ENCODE measurements around the gene NPHP4. TPM values are rescaled to one million over a fixed set of nuclear protein-coding genes. Genes with fewer than 3 reads are reported as not detected.

Gene NPHP4
- total RNA-seq, 1 donor from 2014 or later = 4.9 TPM

- intact Hi-C loops (cut with micrococcal nuclease) = no loop called here
- DNase-seq = no peak
- no peak for ATAC-seq
Measured at GRCh38 chr1:5978452-5978851, 13.8 kb downstream of the NPHP4 start.

- intact Hi-C loops (cut with micrococcal nuclease) = no loop called here
- ATAC-seq (no peak), DNase-seq (no peak)
Measured at GRCh38 chr1:5977494-5978444, 14.5 kb downstream of the NPHP4 start.

GRCh38 chr1:5976726-5977493 lies 15.3 kb downstream of the NPHP4 start:
- no peak for DNase-seq
- ATAC-seq = no peak
- intact Hi-C loops (cut with micrococcal nuclease) = no loop called here

GRCh38 chr1:5976231-5976630 lies 16.0 kb downstream of the NPHP4 start:
- DNase-seq (no peak), ATAC-seq (no peak)
- intact Hi-C loops (cut with micrococcal nuclease) = no loop called here

- ATAC-seq = peak; percentile 89
- peak; percentile 61 for DNase-seq
- intact Hi-C loops (cut with micrococcal nuclease) = no loop called here
Measured at GRCh38 chr1:5975133-5975880, 16.9 kb downstream of the NPHP4 start.

GRCh38 chr1:5974631-5975030 lies 17.6 kb downstream of the NPHP4 start:
- intact Hi-C loops (cut with micrococcal nuclease) = no loop called here
- DNase-seq = no peak
- ATAC-seq = no peak

- intact Hi-C loops (cut with micrococcal nuclease) = no loop called here
- ATAC-seq (no peak), DNase-seq (no peak)
Measured at GRCh38 chr1:5973771-5974170, 18.5 kb downstream of the NPHP4 start.

- intact Hi-C loops (cut with micrococcal nuclease) = no loop called here
- DNase-seq (no peak), ATAC-seq (no peak)
Measured at GRCh38 chr1:5972198-5972520, 20.1 kb downstream of the NPHP4 start.

- no peak for DNase-seq
- intact Hi-C loops (cut with micrococcal nuclease) = no loop called here
- no peak for ATAC-seq
Measured at GRCh38 chr1:5971471-5972197, 20.6 kb downstream of the NPHP4 start.

- DNase-seq (no peak), ATAC-seq (no peak)
- intact Hi-C loops (cut with micrococcal nuclease) = no loop called here
Measured at GRCh38 chr1:5970610-5971273, 21.5 kb downstream of the NPHP4 start.

GRCh38 chr1:5969168-5969567 lies 23.1 kb downstream of the NPHP4 start:
- intact Hi-C loops (cut with micrococcal nuclease) = no loop called here
- DNase-seq (no peak), ATAC-seq (no peak)

- ATAC-seq (no peak), DNase-seq (no peak)
- intact Hi-C loops (cut with micrococcal nuclease) = no loop called here
Measured at GRCh38 chr1:5968161-5968736, 24.0 kb downstream of the NPHP4 start.

GRCh38 chr1:5967351-5968160 lies 24.7 kb downstream of the NPHP4 start:
- DNase-seq (peak; percentile 68), ATAC-seq (peak; percentile 90)
- intact Hi-C loops (cut with micrococcal nuclease) = no loop called here

GRCh38 chr1:5966543-5967205 lies 25.6 kb downstream of the NPHP4 start:
- ATAC-seq (peak; percentile 11), DNase-seq (no peak)
- intact Hi-C loops (cut with micrococcal nuclease) = no loop called here

GRCh38 chr1:5965586-5966131 lies 26.6 kb downstream of the NPHP4 start:
- no peak for ATAC-seq
- DNase-seq = no peak
- intact Hi-C loops (cut with micrococcal nuclease) = no loop called here

- no peak for ATAC-seq
- DNase-seq = no peak
- intact Hi-C loops (cut with micrococcal nuclease) = no loop called here
Measured at GRCh38 chr1:5962265-5963105, 29.7 kb downstream of the NPHP4 start.

All from left ventricle myocardium superior (tissue), 1 donor.